Peyer's patch (tissue), 4 donors: ENCODE data around the gene ALDH1A2.

Experiments
- POLR2A ChIP-seq, 2 donors: fragments of 450-650 bp; IDR thresholded peaks; one replicate each; pipeline ENCODE4 v1.5.1; 2017; ENCODE audit warnings: antibody characterized with exemption in 2 of 2, mild to moderate bottlenecking in 2 of 2, moderate library complexity in 2 of 2
- TF ChIP-seq, protein P1 (sequence below), 6 experiments: fragments of 450-650 bp in 4 of 6; fragments of 200-600 bp in 2 of 6; sonication (generic) in 1 of 6; IDR thresholded peaks; one replicate each; pipeline ENCODE4 v1.5.1; 2017 to 2019; ENCODE audit warnings: antibody characterized with exemption in 6 of 6, mild to moderate bottlenecking in 3 of 6, moderate library complexity in 1 of 6

DNA sequence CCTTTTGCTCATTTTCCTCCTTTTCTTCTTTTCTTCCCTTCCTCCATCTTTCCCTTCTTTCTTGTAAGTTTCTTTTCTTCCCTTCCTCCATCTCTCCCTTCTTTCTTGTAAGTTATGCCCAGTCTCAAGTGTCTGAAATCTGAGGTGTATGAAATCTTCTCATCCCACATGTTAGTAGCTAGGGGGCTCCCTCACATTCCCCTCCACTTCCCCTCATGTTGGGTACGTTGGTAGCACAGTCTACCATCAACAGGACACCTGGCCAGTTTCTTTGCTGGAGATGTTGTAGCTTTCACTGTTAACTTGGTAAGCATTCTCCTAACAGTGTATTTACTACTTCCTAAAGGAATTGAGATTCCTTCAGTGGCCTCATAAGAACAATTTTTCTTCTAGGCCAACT, 133.9 kb downstream of the ALDH1A2 start:
- TF ChIP-seq POLR2A (IDR thresholded peaks at IDR 0.05) = no peak
- TF ChIP-seq, protein P1, sequence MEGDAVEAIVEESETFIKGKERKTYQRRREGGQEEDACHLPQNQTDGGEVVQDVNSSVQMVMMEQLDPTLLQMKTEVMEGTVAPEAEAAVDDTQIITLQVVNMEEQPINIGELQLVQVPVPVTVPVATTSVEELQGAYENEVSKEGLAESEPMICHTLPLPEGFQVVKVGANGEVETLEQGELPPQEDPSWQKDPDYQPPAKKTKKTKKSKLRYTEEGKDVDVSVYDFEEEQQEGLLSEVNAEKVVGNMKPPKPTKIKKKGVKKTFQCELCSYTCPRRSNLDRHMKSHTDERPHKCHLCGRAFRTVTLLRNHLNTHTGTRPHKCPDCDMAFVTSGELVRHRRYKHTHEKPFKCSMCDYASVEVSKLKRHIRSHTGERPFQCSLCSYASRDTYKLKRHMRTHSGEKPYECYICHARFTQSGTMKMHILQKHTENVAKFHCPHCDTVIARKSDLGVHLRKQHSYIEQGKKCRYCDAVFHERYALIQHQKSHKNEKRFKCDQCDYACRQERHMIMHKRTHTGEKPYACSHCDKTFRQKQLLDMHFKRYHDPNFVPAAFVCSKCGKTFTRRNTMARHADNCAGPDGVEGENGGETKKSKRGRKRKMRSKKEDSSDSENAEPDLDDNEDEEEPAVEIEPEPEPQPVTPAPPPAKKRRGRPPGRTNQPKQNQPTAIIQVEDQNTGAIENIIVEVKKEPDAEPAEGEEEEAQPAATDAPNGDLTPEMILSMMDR (IDR thresholded peaks at IDR 0.05) = no peak
